Endothelial cell of hepatic sinusoid (primary cell): ENCODE measurements around the gene DNAH12.
"Not testable (repeated sequence)": the region's sequence is repeated elsewhere in the genome, so short reads cannot be mapped to it uniquely, and the experiment has no call there.

Experiments
- in situ Hi-C: cut with HindIII; loops from 2 replicates; pipeline ENCODE4 v1.10.0; 2017; ENCODE audit warnings: low sequenced_read_pairs

The DNAH12 gene

GRCh38 chr3:57326498-57326897, 217.6 kb downstream of the DNAH12 start:
- in situ Hi-C loops: not testable (repeated sequence)

- in situ Hi-C loops: no loop called here
Observed at GRCh38 chr3:57314204-57314603, 229.9 kb downstream of the DNAH12 start.

GRCh38 chr3:57309769-57310360, 234.3 kb downstream of the DNAH12 start:
- in situ Hi-C loops: no loop called here

- in situ Hi-C loops: not testable (repeated sequence)
Observed at GRCh38 chr3:57303520-57303919, 240.6 kb downstream of the DNAH12 start.

- in situ Hi-C loops: no loop called here
Observed at GRCh38 chr3:57298041-57298440, 246.1 kb downstream of the DNAH12 start.

GRCh38 chr3:57292897-57293526, 251.1 kb downstream of the DNAH12 start:
- in situ Hi-C loops: no loop called here

- in situ Hi-C loops: no loop called here
Observed at GRCh38 chr3:57292159-57292896, 251.8 kb downstream of the DNAH12 start, which contains the start of gene ASB14. ASB14 (minus strand) TSS chr3:57292685; CDS start chr3:57292033, 652 bp downstream.

GRCh38 chr3:57288403-57288802, 255.7 kb downstream of the DNAH12 start:
- in situ Hi-C loops: loop anchor here (5.0 kb wide), 1 partner anchor 104 kb away; no protein-coding TSS in a partner anchor

- in situ Hi-C loops: loop anchor here (5.0 kb wide), 1 partner anchor 105 kb away; no protein-coding TSS in a partner anchor
Observed at GRCh38 chr3:57287205-57287604, 256.9 kb downstream of the DNAH12 start.

GRCh38 chr3:57283334-57283733, 260.8 kb downstream of the DNAH12 start:
- in situ Hi-C loops: loop anchor here (5.0 kb wide), 1 partner anchor 51 kb away; no protein-coding TSS in a partner anchor

- in situ Hi-C loops: loop anchor here (5.0 kb wide), 1 partner anchor 49 kb away; no protein-coding TSS in a partner anchor
Observed at GRCh38 chr3:57281715-57282114, 262.4 kb downstream of the DNAH12 start.

- in situ Hi-C loops: loop anchor here (5.0 kb wide), 1 partner anchor 47 kb away; no protein-coding TSS in a partner anchor
Observed at GRCh38 chr3:57279685-57280084, 264.5 kb downstream of the DNAH12 start.

GRCh38 chr3:57278237-57278636, 265.9 kb downstream of the DNAH12 start:
- in situ Hi-C loops: no loop called here

- in situ Hi-C loops: no loop called here
Observed at GRCh38 chr3:57275393-57275792, 268.8 kb downstream of the DNAH12 start.

GRCh38 chr3:57274845-57275244, 269.3 kb downstream of the DNAH12 start:
- in situ Hi-C loops: no loop called here

GRCh38 chr3:57268416-57268815, 275.7 kb downstream of the DNAH12 start:
- in situ Hi-C loops: no loop called here

- in situ Hi-C loops: no loop called here
Observed at GRCh38 chr3:57261929-57262328, 282.2 kb downstream of the DNAH12 start.

- in situ Hi-C loops: no loop called here
Observed at GRCh38 chr3:57261119-57261518, 283.0 kb downstream of the DNAH12 start.

- in situ Hi-C loops: no loop called here
Observed at GRCh38 chr3:57257678-57258077, 286.5 kb downstream of the DNAH12 start.

- in situ Hi-C loops: no loop called here
Observed at GRCh38 chr3:57256844-57257243, 287.3 kb downstream of the DNAH12 start.

- in situ Hi-C loops: no loop called here
Observed at GRCh38 chr3:57252404-57252803, 291.7 kb downstream of the DNAH12 start.
